ENCODE measurements around the gene PNLDC1.
"Not testable (repeated sequence)": the region's sequence is repeated elsewhere in the genome, so short reads cannot be mapped to it uniquely, and the experiment has no call there.

The PNLDC1 gene

GRCh38 chr6:159823953-159824352 is 23.9 kb downstream of the PNLDC1 start:
- Mint-ChIP-seq H3K36me3 (ENCODE audit: low read depth) (no peaks in the 10 kb centered on the region), H3K27ac (no peak overlapping the region), H3K4me3 (no peak overlapping the region), H3K27me3 (ENCODE audit: low read depth) (no peaks in the 10 kb centered on the region), H3K9me3 (no peaks in the 10 kb centered on the region), H3K4me1 (ENCODE audit: low read depth) (peaks cover 16% of the 10 kb centered on the region)

- peaks cover 14% of the 10 kb centered on the region for H3K4me1 Mint-ChIP-seq (ENCODE audit: low read depth)
- H3K27ac Mint-ChIP-seq; H3K36me3 Mint-ChIP-seq (ENCODE audit: low read depth); H3K27me3 Mint-ChIP-seq (ENCODE audit: low read depth); H3K9me3 Mint-ChIP-seq; H3K4me3 Mint-ChIP-seq: not testable (repeated sequence)
Observed at GRCh38 chr6:159824690-159825089, 24.6 kb downstream of the PNLDC1 start.

GRCh38 chr6:159826004-159826403 is 25.9 kb downstream of the PNLDC1 start:
- Mint-ChIP-seq H3K4me3 (no peak overlapping the region), H3K4me1 (ENCODE audit: low read depth) (peaks cover 5% of the 10 kb centered on the region), H3K27me3 (ENCODE audit: low read depth) (peaks cover 6% of the 10 kb centered on the region), H3K36me3 (ENCODE audit: low read depth) (no peaks in the 10 kb centered on the region), H3K27ac (no peak overlapping the region), H3K9me3 (no peaks in the 10 kb centered on the region)

GRCh38 chr6:159826968-159827647 is 27.0 kb downstream of the PNLDC1 start:
- Mint-ChIP-seq H3K27ac (no peak overlapping the region), H3K4me1 (ENCODE audit: low read depth) (peaks cover 5% of the 10 kb centered on the region), H3K4me3 (no peak overlapping the region), H3K36me3 (ENCODE audit: low read depth) (no peaks in the 10 kb centered on the region), H3K9me3 (no peaks in the 10 kb centered on the region), H3K27me3 (ENCODE audit: low read depth) (peaks cover 14% of the 10 kb centered on the region)

- Mint-ChIP-seq H3K4me1 (ENCODE audit: low read depth) (peaks cover 5% of the 10 kb centered on the region), H3K4me3 (no peak overlapping the region), H3K9me3 (no peaks in the 10 kb centered on the region), H3K27me3 (ENCODE audit: low read depth) (peaks cover 14% of the 10 kb centered on the region), H3K36me3 (ENCODE audit: low read depth) (no peaks in the 10 kb centered on the region), H3K27ac (no peak overlapping the region)
Observed at GRCh38 chr6:159828074-159828473, 28.0 kb downstream of the PNLDC1 start.

- Mint-ChIP-seq H3K4me1 (ENCODE audit: low read depth) (peaks cover 5% of the 10 kb centered on the region), H3K4me3 (no peak overlapping the region), H3K9me3 (no peaks in the 10 kb centered on the region), H3K36me3 (ENCODE audit: low read depth) (no peaks in the 10 kb centered on the region), H3K27ac (no peak overlapping the region), H3K27me3 (ENCODE audit: low read depth) (peaks cover 14% of the 10 kb centered on the region)
Observed at GRCh38 chr6:159829526-159829925, 29.4 kb downstream of the PNLDC1 start.

GRCh38 chr6:159830501-159831372 is 30.7 kb downstream of the PNLDC1 start:
- peaks cover 14% of the 10 kb centered on the region for H3K27me3 Mint-ChIP-seq (ENCODE audit: low read depth)
- H3K9me3 Mint-ChIP-seq, result no peaks in the 10 kb centered on the region
- H3K4me3 Mint-ChIP-seq, result no peak overlapping the region
- H3K27ac Mint-ChIP-seq, result no peak overlapping the region
- peaks cover 5% of the 10 kb centered on the region for H3K4me1 Mint-ChIP-seq (ENCODE audit: low read depth)
- no peaks in the 10 kb centered on the region for H3K36me3 Mint-ChIP-seq (ENCODE audit: low read depth)

GRCh38 chr6:159831373-159831679 is 31.2 kb downstream of the PNLDC1 start:
- no peaks in the 10 kb centered on the region for H3K36me3 Mint-ChIP-seq (ENCODE audit: low read depth)
- H3K4me3 Mint-ChIP-seq, result no peak overlapping the region
- no peak overlapping the region for H3K27ac Mint-ChIP-seq
- peaks cover 14% of the 10 kb centered on the region for H3K27me3 Mint-ChIP-seq (ENCODE audit: low read depth)
- H3K4me1 Mint-ChIP-seq (ENCODE audit: low read depth), result peaks cover 5% of the 10 kb centered on the region
- H3K9me3 Mint-ChIP-seq, result no peaks in the 10 kb centered on the region

GRCh38 chr6:159832946-159833345 is 32.9 kb downstream of the PNLDC1 start:
- Mint-ChIP-seq H3K9me3 (no peaks in the 10 kb centered on the region), H3K4me1 (ENCODE audit: low read depth) (peaks cover 4% of the 10 kb centered on the region), H3K27ac (no peak overlapping the region), H3K36me3 (ENCODE audit: low read depth) (no peaks in the 10 kb centered on the region), H3K27me3 (ENCODE audit: low read depth) (peaks cover 19% of the 10 kb centered on the region), H3K4me3 (no peak overlapping the region)

- H3K4me3 Mint-ChIP-seq, result no peak overlapping the region
- no peak overlapping the region for H3K27ac Mint-ChIP-seq
- no peaks in the 10 kb centered on the region for H3K9me3 Mint-ChIP-seq
- H3K4me1 Mint-ChIP-seq (ENCODE audit: low read depth), result peaks cover 4% of the 10 kb centered on the region
- H3K27me3 Mint-ChIP-seq (ENCODE audit: low read depth), result peaks cover 19% of the 10 kb centered on the region
- no peaks in the 10 kb centered on the region for H3K36me3 Mint-ChIP-seq (ENCODE audit: low read depth)
Observed at GRCh38 chr6:159833556-159833955, 33.5 kb downstream of the PNLDC1 start.

- Mint-ChIP-seq H3K4me1 (ENCODE audit: low read depth) (peaks cover 4% of the 10 kb centered on the region), H3K4me3 (no peak overlapping the region), H3K36me3 (ENCODE audit: low read depth) (no peaks in the 10 kb centered on the region), H3K27ac (no peak overlapping the region), H3K9me3 (no peaks in the 10 kb centered on the region), H3K27me3 (ENCODE audit: low read depth) (peaks cover 19% of the 10 kb centered on the region)
Observed at GRCh38 chr6:159833997-159834603, 34.0 kb downstream of the PNLDC1 start.

GRCh38 chr6:159836718-159837490 is 36.8 kb downstream of the PNLDC1 start:
- Mint-ChIP-seq H3K4me1 (ENCODE audit: low read depth) (no peaks in the 10 kb centered on the region), H3K4me3 (no peak overlapping the region), H3K9me3 (no peaks in the 10 kb centered on the region), H3K27ac (no peak overlapping the region), H3K27me3 (ENCODE audit: low read depth) (peaks cover 12% of the 10 kb centered on the region), H3K36me3 (ENCODE audit: low read depth) (no peaks in the 10 kb centered on the region)

- Mint-ChIP-seq H3K27me3 (ENCODE audit: low read depth) (peaks cover 14% of the 10 kb centered on the region), H3K27ac (no peak overlapping the region), H3K4me1 (ENCODE audit: low read depth) (no peaks in the 10 kb centered on the region), H3K4me3 (no peak overlapping the region), H3K36me3 (ENCODE audit: low read depth) (no peaks in the 10 kb centered on the region), H3K9me3 (no peaks in the 10 kb centered on the region)
Observed at GRCh38 chr6:159837511-159837910, 37.4 kb downstream of the PNLDC1 start.

- no peaks in the 10 kb centered on the region for H3K9me3 Mint-ChIP-seq
- no peaks in the 10 kb centered on the region for H3K4me1 Mint-ChIP-seq (ENCODE audit: low read depth)
- peaks cover 14% of the 10 kb centered on the region for H3K27me3 Mint-ChIP-seq (ENCODE audit: low read depth)
- no peak overlapping the region for H3K27ac Mint-ChIP-seq
- no peaks in the 10 kb centered on the region for H3K36me3 Mint-ChIP-seq (ENCODE audit: low read depth)
- no peak overlapping the region for H3K4me3 Mint-ChIP-seq
Observed at GRCh38 chr6:159838020-159838744, 38.1 kb downstream of the PNLDC1 start.

All from T-helper 1 cell treated with Interleukin-12 subunit alpha and Interleukin-12 subunit beta and Interleukin-4 antibody, amounts not matched to agents 30 μg/mL and 1 μg/mL, for 36 hours (primary cell).